Activated CD8-positive, alpha-beta memory T cell treated with anti-CD3 and anti-CD28 coated beads for 48 hours (primary cell): ENCODE results near the gene SDSL.

Source experiments
- DNase-seq, 3 experiments: peaks; one replicate each; pipeline ENCODE4 v3.0.0-alpha.2; 2020; ENCODE audit warnings: low read depth in 2 of 3, low spot score in 2 of 3

The SDSL gene

GRCh38 chr12:113422030-113422885, at the start of gene SDSL:
TSS of gene SDSL (plus strand) at chr12:113422380. CDS start at chr12:113427983, 5,603 bp downstream.
- peak in 1 of 3 experiments; percentile 7 for DNase-seq

GRCh38 chr12:113373440-113373839, 48.7 kb upstream of the SDSL start:
- no peak for DNase-seq

GRCh38 chr12:113373969-113374368, 48.2 kb upstream of the SDSL start:
- no peak for DNase-seq

DNA sequence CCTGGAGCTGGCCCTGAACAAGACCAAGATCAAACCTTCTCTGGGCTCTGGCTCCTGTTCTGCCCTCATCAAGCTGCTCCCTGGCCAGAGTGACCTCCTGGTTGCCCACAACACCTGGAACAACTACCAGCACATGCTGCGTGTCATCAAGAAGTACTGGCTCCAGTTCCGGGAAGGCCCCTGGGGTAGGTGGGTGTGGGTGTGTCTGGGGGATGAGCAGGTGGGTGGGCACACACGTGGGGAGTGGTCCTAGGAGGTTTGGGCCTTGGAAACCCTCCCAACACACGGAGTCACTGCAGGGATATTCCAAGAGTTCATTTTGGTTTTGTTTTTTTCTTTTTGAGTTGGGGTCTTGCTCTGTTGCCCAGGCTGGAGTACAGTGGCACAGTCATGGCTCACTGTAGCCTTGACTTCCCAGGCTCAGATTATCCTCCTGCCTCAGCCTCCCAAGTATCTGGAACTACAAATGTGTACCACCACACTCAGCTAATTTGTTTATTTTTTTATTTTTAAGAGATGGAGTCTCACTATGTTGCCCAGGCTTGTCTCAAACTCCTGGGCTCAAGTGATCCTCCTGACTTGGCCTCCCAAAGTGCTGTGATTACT, 47.3 kb upstream of the SDSL start:
- no peak for DNase-seq

- no peak for DNase-seq
Measured at GRCh38 chr12:113378291-113378690, 43.9 kb upstream of the SDSL start.

DNA sequence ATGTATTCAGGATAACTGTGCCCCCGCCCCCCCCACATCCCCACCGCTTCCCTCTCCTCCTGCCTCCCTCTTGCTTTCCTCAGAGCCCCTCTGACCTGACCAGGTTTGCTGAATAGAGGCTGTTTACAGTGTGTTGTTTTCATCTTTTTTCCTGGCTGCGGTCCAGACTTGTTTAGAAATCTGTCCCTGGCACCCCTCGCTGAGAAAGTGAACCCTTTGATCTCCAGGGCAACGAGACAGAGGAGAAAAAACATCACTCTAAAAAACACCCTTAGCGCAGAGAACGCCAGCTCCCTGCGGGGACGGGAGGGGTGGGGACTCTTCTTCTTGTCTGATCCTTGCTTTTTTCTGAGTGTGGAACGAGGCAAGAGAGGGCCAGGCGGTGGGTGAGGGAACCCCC, 41.0 kb upstream of the SDSL start:
- no peak for DNase-seq

- DNase-seq = no peak
Measured at GRCh38 chr12:113382206-113382605, 40.0 kb upstream of the SDSL start.

- no peak for DNase-seq
Measured at GRCh38 chr12:113384778-113385177, 37.4 kb upstream of the SDSL start.

DNA sequence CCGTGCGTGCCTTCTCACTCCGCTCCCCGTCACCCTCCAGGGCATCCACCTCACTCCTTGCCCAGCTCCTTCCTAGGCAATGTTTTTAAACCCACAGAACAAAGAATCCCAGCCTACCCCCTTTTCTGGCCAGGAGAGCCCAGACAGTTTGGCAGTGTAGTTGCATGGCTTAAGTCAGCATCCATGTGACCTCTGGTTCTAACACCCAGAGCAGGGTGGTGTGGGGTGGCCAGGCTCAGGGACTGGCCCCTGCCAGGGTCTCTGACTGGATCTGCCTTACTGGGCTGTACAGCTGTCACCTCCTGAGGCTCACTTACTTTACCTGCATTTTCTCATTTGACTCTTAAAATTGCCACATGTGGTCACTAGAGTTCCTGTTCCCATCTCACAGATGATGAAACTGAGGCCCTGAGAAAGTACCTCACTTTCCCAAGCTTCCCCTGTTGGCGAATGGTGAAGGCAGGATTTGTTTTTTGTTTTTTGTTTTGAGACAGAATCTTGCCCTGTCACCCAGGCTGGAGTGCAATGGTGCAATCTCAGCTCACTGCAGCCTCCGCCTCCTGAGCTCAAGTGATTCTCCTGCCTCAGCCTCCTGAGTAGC, 36.8 kb upstream of the SDSL start:
- no peak for DNase-seq

- no peak for DNase-seq
Measured at GRCh38 chr12:113386866-113387566, 35.2 kb upstream of the SDSL start.

DNA sequence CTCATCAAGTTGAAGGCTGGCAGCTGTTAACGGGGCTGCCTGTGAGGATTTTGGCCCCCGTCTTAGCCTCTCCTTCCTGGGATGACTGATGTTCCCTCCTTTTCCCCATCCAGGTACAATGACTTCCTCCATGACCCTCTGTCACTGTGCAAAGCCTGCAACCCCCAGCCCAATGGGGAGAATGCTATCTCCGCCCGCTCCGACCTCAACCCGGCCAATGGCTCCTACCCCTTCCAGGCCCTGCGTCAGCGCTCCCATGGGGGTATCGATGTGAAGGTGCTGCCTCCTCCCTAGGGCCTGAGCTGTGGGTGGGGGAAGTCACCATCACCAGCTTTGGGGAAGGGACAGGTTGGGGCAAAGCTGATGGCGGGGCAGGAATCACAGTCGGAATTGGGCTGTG, 34.5 kb upstream of the SDSL start:
- DNase-seq = no peak

DNA sequence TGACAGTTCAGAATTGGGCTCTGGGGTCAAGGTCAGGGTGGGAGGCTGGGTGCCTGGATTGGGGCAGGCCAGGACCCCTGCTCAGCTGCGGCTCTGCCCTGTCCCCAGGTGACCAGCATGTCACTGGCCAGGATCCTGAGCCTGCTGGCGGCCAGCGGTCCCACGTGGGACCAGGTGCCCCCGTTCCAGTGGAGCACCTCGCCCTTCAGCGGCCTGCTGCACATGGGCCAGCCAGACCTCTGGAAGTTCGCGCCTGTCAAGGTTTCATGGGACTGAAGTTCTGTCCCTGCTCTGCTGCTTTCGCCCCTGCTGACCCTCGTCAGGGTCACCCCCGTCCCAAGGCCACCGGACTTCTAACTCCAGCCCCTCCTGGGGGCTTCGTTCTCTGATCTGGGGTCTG, 33.8 kb upstream of the SDSL start:
- DNase-seq = no peak

DNA sequence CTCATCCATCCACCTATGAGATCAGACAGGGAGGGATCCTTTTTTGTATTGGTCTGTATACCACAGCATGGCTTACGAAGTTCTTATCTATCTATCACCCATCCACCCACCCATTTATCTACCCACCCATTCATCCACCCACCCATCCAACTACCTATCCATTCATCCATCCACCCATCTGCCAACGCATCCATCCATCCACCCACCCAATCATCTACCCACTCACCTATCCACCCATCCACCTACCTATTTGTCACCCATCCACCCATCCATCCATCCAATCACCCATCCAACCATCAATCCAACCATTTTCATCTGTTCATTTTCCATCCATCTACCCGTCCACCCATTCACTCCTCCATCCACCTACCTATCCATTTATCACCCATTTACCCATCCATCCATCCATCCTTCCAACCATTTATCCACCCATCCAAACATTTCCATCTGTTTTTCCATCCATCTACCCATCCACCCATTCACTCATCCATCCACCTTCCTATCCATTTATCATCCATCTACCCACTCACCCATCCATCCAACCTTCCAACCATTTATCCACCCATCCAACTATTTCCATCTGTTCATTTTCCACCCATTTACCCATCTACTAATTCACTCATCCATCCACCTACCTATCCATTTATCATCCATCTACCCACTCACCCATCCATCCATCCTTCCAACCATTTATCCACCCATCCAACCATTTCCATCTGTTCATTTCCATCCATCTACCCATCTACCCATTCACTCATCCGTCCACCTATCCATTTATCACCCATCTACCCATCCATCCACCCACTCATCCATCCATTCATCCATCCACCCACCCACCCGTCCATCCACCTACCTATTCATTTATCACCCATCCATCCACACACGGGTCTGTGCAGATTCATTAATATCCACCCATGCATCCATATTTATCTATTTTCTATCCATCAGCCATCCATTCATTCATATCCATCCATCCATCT, 31.8 kb upstream of the SDSL start:
- no peak for DNase-seq

DNA sequence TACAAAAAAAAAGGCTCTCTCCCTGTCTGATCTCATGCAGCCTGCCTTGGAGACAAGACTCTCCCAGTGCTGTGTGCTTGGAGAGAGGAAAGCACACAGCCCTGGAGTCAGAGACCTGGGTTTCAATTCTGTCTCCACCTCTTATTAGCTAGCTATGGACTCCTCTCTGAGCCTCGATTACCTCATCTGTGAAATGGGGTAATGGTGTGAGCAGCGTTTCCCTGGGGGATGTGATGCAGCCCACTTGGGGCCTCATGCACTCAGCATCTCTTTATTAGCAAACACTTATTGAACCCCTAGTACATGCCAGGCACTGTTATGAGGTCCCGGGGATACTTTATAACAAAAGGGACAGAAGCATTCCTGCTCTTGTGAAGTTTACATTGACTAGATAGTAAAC, 31.0 kb upstream of the SDSL start:
- no peak for DNase-seq

DNA sequence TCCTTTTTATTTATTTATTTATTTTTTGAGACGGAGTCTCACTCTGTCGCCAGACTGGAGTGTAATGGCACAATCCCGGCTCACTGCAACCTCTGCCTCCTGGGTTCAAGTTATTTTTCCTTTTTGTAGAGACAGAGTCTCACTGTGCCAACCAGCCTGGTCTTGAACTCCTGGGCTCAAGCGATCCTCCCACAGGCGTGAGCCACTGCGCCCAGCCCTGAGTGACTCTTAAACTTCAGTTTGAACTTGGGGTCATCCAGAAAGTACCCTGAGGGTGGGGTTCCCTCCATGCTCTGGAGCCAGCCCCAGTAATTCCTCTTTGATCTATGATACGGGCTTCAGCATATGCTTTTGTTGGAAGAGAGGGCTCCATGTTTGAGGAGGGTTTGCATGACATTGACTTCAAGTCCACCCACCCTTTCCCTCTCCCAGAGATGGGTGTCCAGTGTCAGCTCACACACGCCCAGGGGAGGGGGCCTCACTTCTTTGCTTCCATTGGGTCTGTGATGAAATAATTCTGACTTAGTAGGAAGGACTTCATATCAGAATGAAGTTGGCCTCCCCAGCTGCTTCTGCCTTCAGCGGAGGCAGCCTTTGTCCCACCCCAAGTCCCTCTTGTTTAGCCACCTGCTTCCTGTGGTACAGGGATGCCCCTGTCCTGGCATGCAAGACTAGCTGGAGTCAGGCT, 30.4 kb upstream of the SDSL start:
- no peak for DNase-seq

- no peak for DNase-seq
Measured at GRCh38 chr12:113392520-113392919, 29.7 kb upstream of the SDSL start.

- no peak for DNase-seq
Measured at GRCh38 chr12:113392988-113393579, 29.1 kb upstream of the SDSL start.

GRCh38 chr12:113393749-113394148, 28.4 kb upstream of the SDSL start:
- DNase-seq = no peak

DNA sequence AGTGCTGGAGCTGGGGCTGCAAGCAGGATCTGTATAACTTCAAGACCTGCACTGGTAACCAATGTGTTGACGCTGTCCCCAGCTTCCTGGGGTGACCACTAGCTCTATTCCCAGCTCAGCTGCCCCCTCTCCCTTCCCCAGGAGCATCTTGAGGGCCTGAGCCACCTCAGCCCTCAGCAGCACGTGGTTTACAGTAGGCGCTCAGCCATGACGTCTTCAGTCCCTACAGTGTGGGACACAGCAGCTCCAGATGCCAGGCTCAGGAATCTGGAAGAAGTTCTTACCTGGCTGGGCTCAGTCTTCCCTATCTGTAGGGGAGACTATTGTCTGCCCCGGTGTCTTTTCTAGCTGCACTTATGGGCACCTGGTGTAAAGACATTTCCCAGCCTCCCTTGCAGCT, 27.1 kb upstream of the SDSL start:
- DNase-seq = no peak

- no peak for DNase-seq
Measured at GRCh38 chr12:113396200-113396599, 26.0 kb upstream of the SDSL start.
